ENCODE results near the gene DNASE2B. TPM values are rescaled to one million over a fixed set of nuclear protein-coding genes. Genes with fewer than 3 reads are reported as not detected.

The DNASE2B gene, protein sequence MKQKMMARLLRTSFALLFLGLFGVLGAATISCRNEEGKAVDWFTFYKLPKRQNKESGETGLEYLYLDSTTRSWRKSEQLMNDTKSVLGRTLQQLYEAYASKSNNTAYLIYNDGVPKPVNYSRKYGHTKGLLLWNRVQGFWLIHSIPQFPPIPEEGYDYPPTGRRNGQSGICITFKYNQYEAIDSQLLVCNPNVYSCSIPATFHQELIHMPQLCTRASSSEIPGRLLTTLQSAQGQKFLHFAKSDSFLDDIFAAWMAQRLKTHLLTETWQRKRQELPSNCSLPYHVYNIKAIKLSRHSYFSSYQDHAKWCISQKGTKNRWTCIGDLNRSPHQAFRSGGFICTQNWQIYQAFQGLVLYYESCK
- not detected in 2 replicates for total RNA-seq

DNA sequence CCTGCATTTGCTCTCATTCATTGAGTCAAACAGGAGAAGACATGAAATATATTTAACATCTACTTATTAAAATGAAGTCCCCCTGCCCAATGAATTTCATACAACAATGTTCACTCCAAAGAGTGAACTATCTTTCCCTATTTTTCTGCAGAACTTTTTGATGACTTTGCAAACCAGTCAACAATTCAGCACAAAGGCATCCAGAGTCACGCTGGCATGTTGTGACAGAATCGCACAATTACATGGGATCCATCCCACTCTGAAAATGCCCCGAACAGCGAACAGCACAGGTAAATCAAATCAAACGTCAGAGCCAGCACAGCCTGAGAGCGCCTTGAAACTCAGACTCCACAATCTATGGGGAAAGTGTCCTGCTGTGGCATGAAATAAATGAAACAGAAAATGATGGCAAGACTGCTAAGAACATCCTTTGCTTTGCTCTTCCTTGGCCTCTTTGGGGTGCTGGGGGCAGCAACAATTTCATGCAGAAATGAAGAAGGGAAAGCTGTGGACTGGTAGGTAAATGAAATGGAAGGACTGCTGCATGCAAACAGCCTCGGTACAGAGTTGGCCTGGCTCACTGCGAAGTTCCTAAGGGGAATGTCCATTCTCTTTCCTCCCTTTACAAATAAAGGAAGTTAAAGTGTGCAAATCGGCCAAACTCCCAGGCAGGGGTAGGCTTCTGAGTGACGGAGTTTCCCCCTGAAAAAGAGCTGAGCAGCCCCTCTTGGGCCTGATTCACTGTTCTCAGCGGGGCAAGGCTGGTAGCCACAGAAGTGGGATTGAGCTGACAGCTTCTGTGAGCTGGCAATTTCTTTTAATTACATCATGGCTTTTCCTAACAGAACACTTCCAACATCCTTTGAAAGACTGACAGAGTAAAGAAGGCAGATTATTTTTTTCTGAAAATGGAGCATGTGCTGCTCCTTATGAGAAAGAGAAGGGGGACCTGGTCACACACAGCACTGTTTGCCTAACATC is at the start of gene DNASE2B:
Gene DNASE2B, plus strand, starts transcription at position 310 of the 981 bp plus-strand sequence. Its CDS starts 81 bp downstream, at position 391.

Other genes starting within 250 kb of the DNASE2B start
- 0.18 and 0.43 TPM in 2 replicates for gene SAMD13, start 96.8 kb upstream of the DNASE2B start, total RNA-seq
- gene RPF1, start 80.8 kb downstream of the DNASE2B start, total RNA-seq, result 26.2 and 29.1 TPM in 2 replicates
- gene SPATA1, start 107.9 kb downstream of the DNASE2B start, total RNA-seq, result 0.46 and 0.71 TPM in 2 replicates
- 8.5 and 10.9 TPM in 2 replicates for gene GNG5, start 108.1 kb downstream of the DNASE2B start, total RNA-seq
- 6.3 and 11.4 TPM in 2 replicates for gene CTBS, start 176.0 kb downstream of the DNASE2B start, total RNA-seq